ENCODE results near the gene BCR. TPM values are rescaled to one million over a fixed set of nuclear protein-coding genes. Genes with fewer than 3 reads are reported as not detected.

Gene BCR
- total RNA-seq, 2 experiments from 2014 or later: 60.7 to 63.2 TPM

- Mint-ChIP-seq H3K4me1 (peaks cover 94% of the 10 kb centered on the region), H3K36me3 (ENCODE audit: low read depth) (peaks cover 2% of the 10 kb centered on the region), H3K4me3 (peak overlapping the region; percentile 63), H3K9me3 (no peaks in the 10 kb centered on the region), H3K27me3 (no peaks in the 10 kb centered on the region), H3K27ac (peak overlapping the region; percentile 85)
- CTCF ChIA-PET: interaction anchor here (0.9 to 1.6 kb wide), 2 partner anchors 59 to 70 kb away, joined by 3 read pairs; no protein-coding TSS in a partner anchor
- DNase-seq: peak; percentile 76
- POLR2A ChIA-PET: interaction anchor here (0.6 to 2.0 kb wide), 6 partner anchors 14 to 46 kb away, joined by 3 to 9 read pairs (median 4); partner anchors contain the start of gene BCR
These were observed 39.6 kb downstream of the BCR start for GRCh38 chr22:23219822-23220484.

GRCh38 chr22:23220485-23221350 is 40.4 kb downstream of the BCR start:
- Mint-ChIP-seq H3K36me3 (ENCODE audit: low read depth) (peaks cover 4% of the 10 kb centered on the region), H3K27me3 (no peaks in the 10 kb centered on the region), H3K27ac (peak overlapping the region; percentile 85), H3K4me1 (peaks cover 94% of the 10 kb centered on the region), H3K9me3 (no peaks in the 10 kb centered on the region), H3K4me3 (peak overlapping the region; percentile 63)
- DNase-seq: peak; percentile 36
- ChIA-PET CTCF (interaction anchor here (0.5 to 1.6 kb wide), 4 partner anchors 58 to 1576 kb away, joined by 3 read pairs; no protein-coding TSS in a partner anchor), POLR2A (interaction anchor here (0.9 to 2.0 kb wide), 4 partner anchors 22 to 40 kb away, joined by 3 to 9 read pairs (median 6); partner anchors contain the start of gene BCR)

- Mint-ChIP-seq H3K4me3 (no peak overlapping the region), H3K27ac (peak overlapping the region; percentile 85), H3K4me1 (peaks cover 94% of the 10 kb centered on the region), H3K27me3 (no peaks in the 10 kb centered on the region), H3K9me3 (no peaks in the 10 kb centered on the region), H3K36me3 (ENCODE audit: low read depth) (peaks cover 4% of the 10 kb centered on the region)
- ChIA-PET CTCF (interaction anchor here (0.6 kb wide), 1 partner anchor 22 kb away, joined by 4 read pairs; no protein-coding TSS in a partner anchor), POLR2A (interaction anchor here (1.0 kb wide), 1 partner anchor 39 kb away, joined by 3 read pairs; no protein-coding TSS in a partner anchor)
- DNase-seq: no peak
These were observed 41.1 kb downstream of the BCR start for GRCh38 chr22:23221351-23221804.

- peaks cover 12% of the 10 kb centered on the region for H3K36me3 Mint-ChIP-seq (ENCODE audit: low read depth)
- peaks cover under 1% of the 10 kb centered on the region for H3K9me3 Mint-ChIP-seq
- ChIA-PET POLR2A (no interaction called here), CTCF (interaction anchor here (0.6 kb wide), 1 partner anchor 21 kb away, joined by 4 read pairs; no protein-coding TSS in a partner anchor)
- no peak overlapping the region for H3K4me3 Mint-ChIP-seq
- no peaks in the 10 kb centered on the region for H3K27me3 Mint-ChIP-seq
- DNase-seq: no peak
- peak overlapping the region; percentile 85 for H3K27ac Mint-ChIP-seq
- H3K4me1 Mint-ChIP-seq: peaks cover 94% of the 10 kb centered on the region
These were observed 41.9 kb downstream of the BCR start for GRCh38 chr22:23222033-23222792.

- Mint-ChIP-seq H3K27ac (peak overlapping the region; percentile 85), H3K36me3 (ENCODE audit: low read depth) (peaks cover 20% of the 10 kb centered on the region), H3K9me3 (peaks cover 8% of the 10 kb centered on the region), H3K4me1 (peaks cover 94% of the 10 kb centered on the region), H3K27me3 (no peaks in the 10 kb centered on the region), H3K4me3 (no peak overlapping the region)
- CTCF ChIA-PET: no interaction called here
- POLR2A ChIA-PET: no interaction called here
- no peak for DNase-seq
These were observed 42.7 kb downstream of the BCR start for GRCh38 chr22:23222793-23223568.

- Mint-ChIP-seq H3K4me1 (peaks cover 92% of the 10 kb centered on the region), H3K36me3 (ENCODE audit: low read depth) (peaks cover 27% of the 10 kb centered on the region), H3K4me3 (no peak overlapping the region), H3K27me3 (no peaks in the 10 kb centered on the region), H3K9me3 (peaks cover 14% of the 10 kb centered on the region), H3K27ac (peak overlapping the region; percentile 22)
- ChIA-PET CTCF (no interaction called here), POLR2A (no interaction called here)
- no peak for DNase-seq
These were observed 43.4 kb downstream of the BCR start for GRCh38 chr22:23223569-23224317.

- H3K27me3 Mint-ChIP-seq: no peaks in the 10 kb centered on the region
- CTCF ChIA-PET: interaction anchor here (2.9 kb wide), 1 partner anchor 26 kb away, joined by 8 read pairs; no protein-coding TSS in a partner anchor
- no peak overlapping the region for H3K4me3 Mint-ChIP-seq
- peaks cover 38% of the 10 kb centered on the region for H3K36me3 Mint-ChIP-seq (ENCODE audit: low read depth)
- POLR2A ChIA-PET: interaction anchor here (3.1 kb wide), 1 partner anchor 18 kb away, joined by 13 read pairs; no protein-coding TSS in a partner anchor
- H3K9me3 Mint-ChIP-seq: peaks cover 22% of the 10 kb centered on the region
- H3K27ac Mint-ChIP-seq: peak overlapping the region; percentile 89
- no peak for DNase-seq
- H3K4me1 Mint-ChIP-seq: peaks cover 86% of the 10 kb centered on the region
These were observed 44.5 kb downstream of the BCR start for GRCh38 chr22:23224846-23225245.

GRCh38 chr22:23225337-23225723 is 45.0 kb downstream of the BCR start:
- peaks cover 81% of the 10 kb centered on the region for H3K4me1 Mint-ChIP-seq
- CTCF ChIA-PET: interaction anchor here (1.0 to 2.9 kb wide), 4 partner anchors 9 to 57 kb away, joined by 3 to 11 read pairs (median 6); no protein-coding TSS in a partner anchor
- no peak for DNase-seq
- H3K36me3 Mint-ChIP-seq (ENCODE audit: low read depth): peaks cover 43% of the 10 kb centered on the region
- no peak overlapping the region for H3K4me3 Mint-ChIP-seq
- H3K27me3 Mint-ChIP-seq: no peaks in the 10 kb centered on the region
- peak overlapping the region; percentile 89 for H3K27ac Mint-ChIP-seq
- POLR2A ChIA-PET: interaction anchor here (1.8 to 3.1 kb wide), 3 partner anchors 9 to 44 kb away, joined by 6 to 14 read pairs (median 13); partner anchors contain the start of gene BCR
- peaks cover 22% of the 10 kb centered on the region for H3K9me3 Mint-ChIP-seq

- DNase-seq: peak; percentile 70
- ChIA-PET CTCF (interaction anchor here (1.0 to 2.9 kb wide), 5 partner anchors 10 to 56 kb away, joined by 3 to 11 read pairs (median 3); no protein-coding TSS in a partner anchor), POLR2A (interaction anchor here (0.6 to 3.1 kb wide), 6 partner anchors 10 to 45 kb away, joined by 3 to 14 read pairs (median 6); partner anchors contain the start of gene BCR)
- H3K36me3 Mint-ChIP-seq (ENCODE audit: low read depth): peaks cover 48% of the 10 kb centered on the region
- no peaks in the 10 kb centered on the region for H3K27me3 Mint-ChIP-seq
- H3K27ac Mint-ChIP-seq: peak overlapping the region; percentile 89
- peaks cover 22% of the 10 kb centered on the region for H3K9me3 Mint-ChIP-seq
- peaks cover 76% of the 10 kb centered on the region for H3K4me1 Mint-ChIP-seq
- peak overlapping the region; percentile 43 for H3K4me3 Mint-ChIP-seq
These were observed 45.6 kb downstream of the BCR start for GRCh38 chr22:23225724-23226496.

- Mint-ChIP-seq H3K27ac (peak overlapping the region; percentile 89), H3K36me3 (ENCODE audit: low read depth) (peaks cover 48% of the 10 kb centered on the region), H3K9me3 (peaks cover 22% of the 10 kb centered on the region), H3K27me3 (no peaks in the 10 kb centered on the region), H3K4me3 (peak overlapping the region; percentile 43), H3K4me1 (peaks cover 70% of the 10 kb centered on the region)
- DNase-seq: no peak
- CTCF ChIA-PET: interaction anchor here (1.3 to 2.9 kb wide), 4 partner anchors 16 to 56 kb away, joined by 3 to 11 read pairs (median 6); no protein-coding TSS in a partner anchor
- POLR2A ChIA-PET: interaction anchor here (0.6 to 3.1 kb wide), 6 partner anchors 10 to 46 kb away, joined by 3 to 14 read pairs (median 6); partner anchors contain the start of gene BCR
These were observed 46.2 kb downstream of the BCR start for GRCh38 chr22:23226497-23226850.
